Measurements from ENCODE around the gene DYNC1I2. TPM values are rescaled to one million over a fixed set of nuclear protein-coding genes. Genes with fewer than 3 reads are reported as not detected.

Gene DYNC1I2
- total RNA-seq, 4 donors from 2014 or later, result 40.0 to 93.7 (median 59.3) TPM

GRCh38 chr2:171778515-171778914 is 91.2 kb downstream of the DYNC1I2 start:
- H3K36me3 ChIP-seq, result peaks cover 0 to 32% of the 10 kb centered on the region in 2 donors
- ATAC-seq, result no peak
- in situ Hi-C loops (cut with MboI; ENCODE audit: low sequenced_read_pairs in 4 of 4) (no loop called here), intact Hi-C loops (cut with DNase I; ENCODE audit: low total_unique reads) (no loop called here)
- no peaks in the 10 kb centered on the region for H3K4me1 ChIP-seq
- no peaks in the 10 kb centered on the region for H3K27me3 ChIP-seq
- DNase-seq, result no peak
- H3K4me3 ChIP-seq, result no peak overlapping the region
- H3K27ac ChIP-seq, result no peak overlapping the region
- H3K9me3 ChIP-seq, result no peaks in the 10 kb centered on the region
- no peak for TF ChIP-seq CTCF (IDR thresholded peaks at IDR 0.05 in 4 of 5, conservative IDR thresholded peaks at IDR 0.05 in 1 of 5)
- no peak for TF ChIP-seq POLR2A (IDR thresholded peaks at IDR 0.05)

- TF ChIP-seq CTCF (IDR thresholded peaks at IDR 0.05 in 4 of 5, conservative IDR thresholded peaks at IDR 0.05 in 1 of 5), result no peak
- TF ChIP-seq POLR2A (IDR thresholded peaks at IDR 0.05), result no peak
- ATAC-seq (no peak), DNase-seq (no peak)
- no peaks in the 10 kb centered on the region for H3K4me1 ChIP-seq
- intact Hi-C loops (cut with DNase I; ENCODE audit: low total_unique reads) (no loop called here), in situ Hi-C loops (cut with MboI; ENCODE audit: low sequenced_read_pairs in 4 of 4) (no loop called here)
- H3K27ac ChIP-seq, result no peak overlapping the region
- H3K36me3 ChIP-seq, result peaks cover 0 to 81% of the 10 kb centered on the region in 2 donors
- H3K27me3 ChIP-seq, result no peaks in the 10 kb centered on the region
- H3K4me3 ChIP-seq, result no peak overlapping the region
- H3K9me3 ChIP-seq, result no peaks in the 10 kb centered on the region
Measured at GRCh38 chr2:171785450-171785849, 98.2 kb downstream of the DYNC1I2 start.

GRCh38 chr2:171787333-171788072 is 100.2 kb downstream of the DYNC1I2 start:
- peaks cover 0 to 95% of the 10 kb centered on the region in 2 donors for H3K36me3 ChIP-seq
- no peak overlapping the region for H3K4me3 ChIP-seq
- H3K27me3 ChIP-seq, result no peaks in the 10 kb centered on the region
- DNase-seq (no peak), ATAC-seq (no peak)
- intact Hi-C loops (cut with DNase I; ENCODE audit: low total_unique reads) (no loop called here), in situ Hi-C loops (cut with MboI; ENCODE audit: low sequenced_read_pairs in 4 of 4) (no loop called here)
- H3K27ac ChIP-seq, result no peak overlapping the region
- no peaks in the 10 kb centered on the region for H3K9me3 ChIP-seq
- TF ChIP-seq CTCF (IDR thresholded peaks at IDR 0.05 in 4 of 5, conservative IDR thresholded peaks at IDR 0.05 in 1 of 5) (no peak), POLR2A (IDR thresholded peaks at IDR 0.05) (no peak)
- H3K4me1 ChIP-seq, result no peaks in the 10 kb centered on the region

GRCh38 chr2:171788316-171788993 is 101.2 kb downstream of the DYNC1I2 start:
- intact Hi-C loops (cut with DNase I; ENCODE audit: low total_unique reads) (no loop called here), in situ Hi-C loops (cut with MboI; ENCODE audit: low sequenced_read_pairs in 4 of 4) (no loop called here)
- ATAC-seq (no peak), DNase-seq (no peak)
- Histone ChIP-seq H3K9me3 (no peaks in the 10 kb centered on the region), H3K4me3 (no peak overlapping the region), H3K36me3 (peaks cover 0 to 95% of the 10 kb centered on the region in 2 donors), H3K4me1 (no peaks in the 10 kb centered on the region), H3K27ac (no peak overlapping the region), H3K27me3 (no peaks in the 10 kb centered on the region)
- TF ChIP-seq POLR2A (IDR thresholded peaks at IDR 0.05), result no peak
- TF ChIP-seq CTCF (IDR thresholded peaks at IDR 0.05 in 4 of 5, conservative IDR thresholded peaks at IDR 0.05 in 1 of 5), result no peak
